ENCODE data around the gene CHML.
A peak's percentile ranks its signal among the peaks of the same experiment; 100 is the strongest.

Gene CHML

DNA sequence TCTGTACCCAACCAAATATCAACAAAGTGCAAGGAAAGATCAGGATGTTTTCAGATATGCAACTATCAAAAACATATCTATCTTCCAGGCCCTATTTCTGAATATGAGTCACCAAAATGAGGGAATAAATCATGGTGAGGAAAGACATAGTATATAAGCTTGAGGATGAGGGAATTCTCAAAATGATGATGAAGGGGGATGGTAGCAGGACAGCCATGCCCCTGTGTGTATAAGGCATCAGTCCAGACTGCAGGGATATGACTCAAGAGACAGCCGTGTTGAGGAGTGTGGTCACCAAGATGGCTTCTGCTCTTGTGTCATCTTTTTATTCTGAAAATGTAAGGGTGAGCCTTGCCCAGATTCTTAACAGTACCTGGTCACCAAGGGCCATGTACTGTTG is 7.5 kb upstream of the CHML start:
- no peak for DNase-seq (ENCODE audit: low spot score)

DNA sequence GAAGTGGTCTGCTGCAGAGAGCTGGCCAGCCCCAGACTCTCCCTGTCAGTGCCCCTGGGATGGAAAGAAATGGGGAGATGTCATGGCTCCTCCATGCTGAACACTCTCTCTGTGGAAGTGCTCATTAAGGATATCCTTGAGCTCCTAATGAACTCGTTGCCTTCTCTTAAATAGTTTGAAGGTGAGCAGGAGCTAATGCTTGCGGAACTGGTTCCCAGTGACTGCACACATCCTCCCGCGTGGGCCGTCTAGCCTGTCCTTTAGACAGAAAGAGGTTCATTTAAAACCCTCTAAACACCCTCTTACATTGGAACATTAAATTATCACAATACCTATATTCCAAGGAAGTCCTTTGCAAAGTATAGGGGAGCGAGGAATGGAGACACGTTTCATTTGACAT is 6.0 kb upstream of the CHML start:
- no peak for DNase-seq (ENCODE audit: low spot score)

- DNase-seq (ENCODE audit: low spot score), result no peak
These were observed 5.0 kb upstream of the CHML start for GRCh38 chr1:241645199-241645598.

DNA sequence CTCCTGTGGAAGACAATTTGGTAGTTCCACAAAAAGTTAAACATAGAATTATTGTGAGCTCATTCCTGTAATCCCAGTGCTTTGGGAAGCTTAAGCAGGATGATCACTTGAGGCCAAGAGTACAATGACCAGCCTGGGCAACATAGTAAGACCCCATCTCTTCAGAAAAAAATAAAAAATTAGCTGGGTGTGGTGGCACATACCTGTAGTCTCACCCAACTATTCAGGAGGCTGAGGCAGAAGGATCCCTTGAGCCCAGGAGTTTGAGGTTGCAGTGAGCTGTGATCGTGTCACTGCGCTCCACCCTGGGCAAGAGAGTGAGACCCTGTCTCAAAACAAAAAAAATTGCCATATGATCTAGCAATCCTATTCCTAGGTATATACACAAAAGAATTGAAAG is 4.1 kb upstream of the CHML start:
- no peak for DNase-seq (ENCODE audit: low spot score)

DNA sequence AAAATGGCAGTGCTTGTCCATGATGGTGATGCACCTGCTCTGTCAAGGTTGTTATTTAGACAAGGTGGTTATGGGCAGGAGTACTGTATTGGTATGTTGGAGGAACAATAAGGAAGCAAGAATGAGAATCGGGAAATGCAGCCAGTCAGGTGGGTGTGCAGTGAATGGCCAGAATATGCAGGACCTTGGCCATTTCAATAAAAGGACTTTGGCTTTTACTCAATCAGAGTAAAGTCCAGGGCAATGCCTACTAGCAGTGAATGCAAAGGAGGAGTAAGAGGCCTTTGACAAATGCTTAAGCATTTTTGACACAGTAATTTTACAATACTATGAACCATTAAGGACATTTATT is 2.4 kb upstream of the CHML start:
- no peak for DNase-seq (ENCODE audit: low spot score)

DNA sequence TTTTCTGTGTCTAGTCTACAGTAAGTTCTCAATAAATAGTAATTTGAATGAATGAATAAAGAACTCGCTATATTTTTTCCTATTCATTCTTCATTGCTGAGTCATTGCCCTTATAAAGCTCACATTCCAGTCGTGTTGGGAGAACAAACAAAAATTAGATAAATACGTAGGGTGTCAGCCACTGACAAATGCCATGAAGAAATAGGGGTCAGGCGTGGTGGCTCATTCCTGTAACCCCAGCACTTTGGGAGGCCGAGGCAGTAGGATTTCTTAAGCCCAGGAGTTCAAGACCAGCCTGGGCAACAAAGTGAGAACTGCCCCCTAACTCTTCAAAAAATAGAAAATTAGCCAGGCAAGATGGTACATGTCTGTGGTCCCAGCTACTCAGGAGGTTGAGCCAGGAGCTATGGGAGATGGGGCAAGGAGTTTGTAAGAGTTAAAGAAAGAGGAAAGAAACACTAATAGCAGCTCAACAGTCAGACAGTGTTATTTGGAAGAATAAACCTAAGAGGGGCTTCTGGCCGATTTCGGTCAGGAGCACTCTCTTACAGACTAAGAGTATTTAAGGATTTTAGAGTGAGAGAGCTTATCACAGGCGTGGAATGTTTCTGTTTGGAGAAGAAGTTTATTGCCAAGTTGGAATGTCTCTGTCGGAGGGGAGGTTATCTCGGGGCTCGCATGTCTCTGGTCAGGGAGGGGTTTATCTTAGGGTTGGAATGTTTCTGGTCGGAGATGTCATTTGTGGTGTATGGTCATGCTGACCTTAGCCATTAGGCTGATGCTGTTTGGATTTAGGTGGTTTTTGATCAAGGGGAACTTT is 1.8 kb upstream of the CHML start:
- no peak for DNase-seq (ENCODE audit: low spot score)

DNA sequence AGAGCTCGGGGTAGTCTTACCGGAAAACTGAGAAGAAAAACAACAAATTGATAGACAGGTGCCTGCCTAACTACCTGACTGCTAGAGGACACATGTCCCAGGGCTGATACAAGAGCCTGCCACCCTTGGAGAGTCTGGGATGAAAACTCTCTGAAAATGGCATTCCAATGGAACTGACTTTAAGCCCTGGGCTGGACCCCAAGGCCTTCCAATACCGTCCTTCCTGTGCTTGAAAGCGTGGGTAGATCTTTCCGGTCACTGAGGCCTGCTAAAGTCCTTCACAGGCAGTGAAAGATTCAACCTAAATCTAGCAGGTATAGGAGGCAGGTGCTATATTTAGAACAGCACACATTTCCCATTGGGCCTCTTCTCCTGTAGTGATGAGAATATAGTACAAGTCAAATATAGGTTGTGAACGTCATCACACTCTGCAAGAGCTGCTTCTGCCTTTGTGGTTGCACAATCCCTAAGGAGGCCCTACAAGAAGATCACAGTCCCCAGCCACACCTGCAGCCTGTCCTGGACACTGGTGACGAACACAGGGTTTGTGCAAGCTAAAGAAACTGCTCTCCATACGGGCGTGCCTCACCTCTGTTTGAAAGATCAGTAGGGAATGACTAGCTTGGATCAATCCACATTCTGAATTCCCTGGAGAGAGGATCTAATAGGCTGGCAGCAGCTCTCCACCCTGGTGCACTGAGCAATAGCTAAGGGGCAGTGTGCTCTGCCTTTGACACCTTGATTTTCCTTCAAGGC is 876 bp upstream of the CHML start:
- DNase-seq (ENCODE audit: low spot score), result no peak

DNA sequence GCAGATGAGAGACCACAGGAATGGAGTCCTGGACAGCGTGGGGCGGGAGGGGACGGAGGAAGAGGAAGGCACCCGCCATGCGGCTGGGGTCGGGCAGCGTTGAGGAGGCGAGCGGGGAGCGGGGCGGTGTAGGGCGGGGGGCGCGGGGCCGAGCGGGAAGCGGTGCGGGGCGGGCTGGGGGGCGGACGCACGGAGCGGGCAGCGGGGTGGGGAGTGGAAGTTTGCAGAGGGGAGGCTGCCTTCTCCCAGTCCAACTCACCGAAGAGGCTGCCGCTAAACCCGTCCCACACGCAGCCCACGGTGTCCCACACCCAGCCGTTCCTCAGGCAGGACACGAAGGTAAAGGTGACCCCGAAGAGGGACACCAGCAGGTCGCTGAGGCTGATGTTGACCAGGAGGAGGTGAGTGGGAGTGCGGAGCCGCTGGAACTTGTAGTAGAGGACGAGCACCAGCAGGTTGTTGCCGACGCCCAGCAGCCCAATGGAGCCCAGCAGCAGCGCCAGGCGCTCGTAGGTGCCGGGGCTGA is 483 bp downstream of the CHML start:
- DNase-seq (ENCODE audit: low spot score), result peak; percentile 55

GRCh38 chr1:241638909-241639622 is 1.1 kb downstream of the CHML start:
- DNase-seq (ENCODE audit: low spot score), result no peak

DNA sequence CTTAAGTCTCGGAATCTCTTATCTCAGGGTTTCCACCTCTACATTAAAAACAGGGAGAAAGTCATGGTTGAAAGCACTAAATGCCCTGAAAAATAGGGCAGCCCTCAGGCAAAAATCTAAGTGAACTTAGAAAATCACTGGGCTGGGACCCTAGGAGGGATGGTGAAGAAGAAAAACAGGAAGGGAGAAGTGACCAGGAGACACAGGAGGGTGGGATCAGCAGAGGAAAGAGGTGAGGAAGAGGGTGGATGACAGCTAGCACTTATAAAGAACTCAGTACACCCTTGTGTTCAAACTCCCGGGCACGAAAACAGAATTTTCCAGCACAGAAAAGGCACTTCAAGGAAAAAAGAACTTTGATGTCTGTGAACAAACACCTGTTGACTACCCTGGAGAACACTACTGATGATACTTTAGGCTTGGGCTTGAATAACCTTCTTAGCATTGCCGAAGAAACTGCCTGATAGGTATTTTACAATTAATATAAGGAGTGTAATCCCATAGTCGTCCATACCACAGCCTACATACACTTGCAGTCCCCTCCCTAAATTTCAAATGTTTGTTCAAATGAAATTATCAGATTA is 2.0 kb downstream of the CHML start:
- no peak for DNase-seq (ENCODE audit: low spot score)

GRCh38 chr1:241637604-241638003 is 2.6 kb downstream of the CHML start:
- DNase-seq (ENCODE audit: low spot score), result peak; percentile 53

- DNase-seq (ENCODE audit: low spot score), result no peak
These were observed 3.1 kb downstream of the CHML start for GRCh38 chr1:241637046-241637590.

DNA sequence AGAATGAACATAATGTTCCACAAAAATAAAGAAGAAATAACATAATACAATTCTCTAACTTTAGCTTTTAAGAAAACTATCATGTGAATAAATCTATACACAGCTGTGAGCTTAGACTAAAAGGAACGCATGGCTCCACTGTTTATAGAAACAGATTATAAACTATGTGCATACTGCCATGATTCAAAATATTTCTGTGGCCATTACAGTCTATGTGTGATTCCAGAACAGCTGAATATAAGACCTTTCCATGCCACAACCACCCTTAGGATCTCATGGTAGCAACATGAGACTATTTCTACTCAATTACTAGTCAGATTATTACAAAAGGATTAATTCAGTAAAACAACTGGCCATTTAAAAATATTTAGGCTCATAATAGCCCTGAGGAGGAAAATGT is 3.9 kb downstream of the CHML start:
- DNase-seq (ENCODE audit: low spot score), result no peak

DNA sequence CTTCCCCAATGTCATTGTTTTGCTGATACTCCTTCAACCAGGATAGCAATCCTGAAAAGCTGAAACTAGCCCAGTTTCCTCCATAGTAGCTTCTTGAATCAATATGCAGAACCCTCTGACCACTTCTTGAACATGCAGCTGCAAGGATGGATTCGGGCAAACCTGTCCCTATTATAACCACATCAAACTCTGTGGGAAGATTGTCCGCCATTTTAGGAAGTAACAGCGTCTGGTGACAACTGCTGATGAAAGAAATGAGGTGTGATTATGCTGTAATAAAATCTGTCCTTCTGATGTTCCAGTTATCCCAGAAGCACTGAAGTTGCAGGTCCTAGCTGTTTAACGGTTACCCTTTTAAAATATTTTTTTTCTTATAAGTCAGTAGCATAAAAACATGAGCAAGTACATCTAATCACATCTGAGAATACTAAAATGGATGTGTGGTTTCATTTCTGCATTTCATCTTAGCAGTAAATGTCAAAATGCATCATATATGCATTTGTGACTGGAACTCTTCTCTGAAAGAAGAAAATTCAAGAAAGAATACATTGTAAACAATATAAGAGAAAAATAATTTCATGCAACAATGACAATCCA is 4.5 kb downstream of the CHML start:
- no peak for DNase-seq (ENCODE audit: low spot score)

DNA sequence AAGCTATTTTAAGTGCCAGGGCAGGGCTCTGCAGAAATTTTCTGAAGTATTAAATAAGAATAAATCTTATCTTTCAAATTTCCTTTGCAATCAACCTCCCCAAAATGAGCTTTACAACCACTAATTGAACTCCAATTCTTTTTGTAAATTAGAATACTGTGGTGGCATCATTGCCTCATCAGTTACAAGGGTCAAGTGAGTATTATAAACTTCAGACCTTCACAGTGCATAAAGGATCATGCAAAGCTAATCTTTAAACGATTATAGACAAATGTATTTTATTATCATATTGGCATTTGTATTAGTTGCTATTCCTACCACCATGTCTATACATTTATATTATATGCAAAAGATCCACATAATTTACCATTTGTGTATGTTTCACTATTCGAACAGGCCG is 7.2 kb downstream of the CHML start:
- DNase-seq (ENCODE audit: low spot score), result no peak

DNA sequence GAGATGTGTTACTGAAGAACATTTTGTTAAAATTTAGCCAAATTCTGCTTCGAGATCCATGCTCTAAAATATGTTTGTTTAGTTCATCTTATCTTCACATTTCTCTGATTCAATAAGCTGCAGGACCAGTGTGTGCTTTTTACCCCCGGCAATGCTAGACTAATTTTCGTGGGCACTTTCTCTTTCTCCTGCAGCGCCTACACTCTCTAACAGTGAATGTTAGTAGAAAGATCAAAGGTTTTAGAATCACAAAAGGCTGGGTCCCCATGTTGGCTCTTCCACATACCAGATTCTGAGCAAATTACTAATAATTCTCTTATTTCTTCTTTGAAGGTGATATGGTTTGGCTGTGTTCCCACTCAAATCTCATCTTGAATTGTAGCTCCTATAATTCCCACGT is 8.5 kb downstream of the CHML start:
- no peak for DNase-seq (ENCODE audit: low spot score)

DNA sequence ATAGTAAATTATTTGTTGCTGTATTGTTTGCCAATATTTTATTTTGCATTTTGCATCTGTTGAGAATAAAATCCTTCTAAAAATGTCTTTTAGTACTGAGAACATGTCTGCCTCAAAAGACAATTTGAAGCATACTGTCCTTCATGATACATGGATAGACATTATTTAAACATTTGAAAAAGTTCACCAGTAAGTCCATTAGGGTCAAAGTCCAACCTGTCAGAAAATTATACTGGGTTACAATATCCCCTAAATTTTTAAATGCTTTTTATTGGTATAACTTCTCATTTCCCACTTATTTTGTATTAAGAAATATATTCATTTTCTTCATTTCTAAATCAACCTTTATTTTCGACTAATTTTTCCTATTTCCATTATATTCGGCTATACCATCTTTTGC is 9.3 kb downstream of the CHML start:
- DNase-seq (ENCODE audit: low spot score), result no peak

GRCh38 chr1:241630476-241630875 is 9.7 kb downstream of the CHML start:
- DNase-seq (ENCODE audit: low spot score), result no peak

DNA sequence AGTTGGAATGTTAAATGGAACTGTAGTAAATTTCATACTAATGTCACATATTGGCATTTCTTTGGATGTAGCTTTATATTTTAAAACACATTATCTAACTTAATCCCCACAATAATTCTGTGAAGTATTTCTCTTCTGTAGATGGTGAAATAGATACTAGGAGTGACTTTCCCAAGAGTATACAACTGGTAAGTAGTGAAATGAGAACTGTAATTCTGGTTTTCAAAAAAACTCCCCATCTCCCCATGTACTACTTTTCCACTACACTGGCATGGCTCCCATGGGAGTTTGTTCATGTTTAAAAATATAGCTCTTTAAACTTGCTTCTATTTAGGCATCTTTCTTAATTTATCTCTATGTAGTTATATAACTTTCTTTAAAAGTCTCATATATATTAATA is 10.2 kb downstream of the CHML start:
- DNase-seq (ENCODE audit: low spot score), result no peak

DNA sequence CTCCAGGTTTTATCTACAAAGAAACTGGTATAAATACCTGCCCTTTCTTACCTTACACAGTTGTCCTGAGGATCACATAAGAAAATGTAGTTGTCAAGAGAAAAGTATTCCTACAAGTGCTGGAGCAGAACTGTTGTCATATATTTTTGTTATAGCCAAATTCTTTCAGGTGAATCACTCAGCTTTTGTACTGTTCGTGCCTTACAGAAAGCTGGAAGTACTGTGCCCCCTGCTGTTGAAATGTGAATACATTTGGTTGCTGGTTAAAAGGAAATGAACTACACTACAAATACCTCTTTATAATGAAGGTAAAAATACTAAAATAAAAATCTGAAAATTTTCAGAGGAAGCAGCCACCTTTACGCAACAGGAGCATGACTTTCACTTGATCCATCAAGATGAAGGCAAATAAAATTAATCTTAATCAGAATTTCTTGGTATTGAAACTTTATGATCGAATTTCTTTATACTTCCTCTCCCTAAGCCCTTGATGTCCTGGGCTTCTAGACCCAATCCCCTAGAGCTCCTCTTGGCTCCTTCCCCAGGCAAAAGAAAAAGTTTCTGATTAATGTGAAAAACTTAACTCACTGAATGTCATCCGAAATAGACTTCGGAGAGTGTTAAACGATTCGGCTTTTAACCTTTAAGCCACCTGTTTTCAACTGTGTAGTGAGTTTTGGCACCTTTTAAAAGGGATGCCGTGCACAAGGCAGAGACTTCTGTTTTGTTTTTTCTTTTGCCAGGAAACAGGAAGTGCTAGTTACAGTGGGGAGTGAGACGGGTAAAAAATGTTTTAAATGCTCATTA is 12.5 kb downstream of the CHML start:
- peak; percentile 32 for DNase-seq (ENCODE audit: low spot score)

Measured in SK-N-DZ (cell line).